IMR-90 (cell line): ENCODE measurements around the gene INPP5F. TPM values are rescaled to one million over a fixed set of nuclear protein-coding genes. Genes with fewer than 3 reads are reported as not detected.

Experiments used
- ATAC-seq: fragments of 200-7000 bp; cut with Tn5 transposase; 2 replicates; pipeline ENCODE4 v1.9.1; 2020; ENCODE audit warnings: low read depth, mild to moderate bottlenecking, moderate library complexity
- BruUV-seq: library from RNA; stranded (reverse); fragments of 400-500 nt; replicated peaks from 2 replicates; lab custom pipeline; 2021; lab: Mats Ljungman, UMichigan
- CTCF ChIA-PET: fragments of 300-600 bp; formaldehyde crosslinking; extraction: SDS; loops from one replicate; lab custom pipeline; 2021; ENCODE audit warnings: antibody characterized with exemption; lab: Yijun Ruan, JAX
- POLR2A ChIA-PET: fragments of 300-600 bp; sonication (Branson Sonifier 250); formaldehyde crosslinking; loops from one replicate; lab custom pipeline; 2022; ENCODE audit warnings: antibody characterized with exemption; ENCODE audit not compliant: unreplicated experiment; lab: Charles Lee
- DNase-seq: peaks from one replicate; pipeline ENCODE4 v3.0.0; 2013
- H2AFZ ChIP-seq: replicated peaks from 2 replicates; pipeline ENCODE3; 2013; ENCODE audit warnings: low read length, mild to moderate bottlenecking; ENCODE audit not compliant: poor library complexity
- H2AK5ac ChIP-seq: 2 replicates; pipeline ENCODE4 v1.6.1; 2013; ENCODE audit warnings: low read depth, low read length, inconsistent platforms
- H2AK9ac ChIP-seq: replicated peaks from 2 replicates; pipeline ENCODE3; 2013; ENCODE audit warnings: mild to moderate bottlenecking, low read depth, low read length, moderate library complexity; ENCODE audit not compliant: poor library complexity
- H2BK120ac ChIP-seq: 2 replicates; pipeline ENCODE4 v1.6.1; 2013; ENCODE audit warnings: low read depth, low read length, inconsistent platforms
- H2BK15ac ChIP-seq: 3 replicates; pipeline ENCODE4 v1.6.1; 2013; ENCODE audit warnings: low read depth, low read length, inconsistent platforms
- H2BK20ac ChIP-seq: 2 replicates; pipeline ENCODE4 v1.6.1; 2013; ENCODE audit warnings: low read depth, mild to moderate bottlenecking, inconsistent platforms, low read length, moderate library complexity
- H2BK5ac ChIP-seq: 2 replicates; pipeline ENCODE4 v1.6.1; 2013; ENCODE audit warnings: mild to moderate bottlenecking, low read depth, low read length, inconsistent platforms; ENCODE audit not compliant: poor library complexity, severe bottlenecking
- H3K14ac ChIP-seq: replicated peaks from 2 replicates; pipeline ENCODE4 v1.6.1; 2013; ENCODE audit warnings: low read depth, low read length, inconsistent platforms
- H3K18ac ChIP-seq: 2 replicates; pipeline ENCODE4 v1.6.1; 2013; ENCODE audit warnings: low read depth, low read length, control low read depth
- H3K23ac ChIP-seq: 2 replicates; pipeline ENCODE4 v1.6.1; 2013; ENCODE audit warnings: low read depth, low read length, inconsistent platforms
- H3K27ac ChIP-seq: 2 replicates; pipeline ENCODE4 v1.5.1; 2013; ENCODE audit warnings: mild to moderate bottlenecking, control low read depth, low read length; ENCODE audit not compliant: insufficient read depth
- H3K27me3 ChIP-seq: 2 replicates; pipeline ENCODE4 v1.6.1; 2013; ENCODE audit warnings: low read length; ENCODE audit not compliant: control insufficient read depth, insufficient read depth
- H3K36me3 ChIP-seq: 2 replicates; pipeline ENCODE4 v1.6.1; 2013; ENCODE audit warnings: low read length, mixed read lengths; ENCODE audit not compliant: control insufficient read depth, insufficient read depth
- H3K4ac ChIP-seq: 2 replicates; pipeline ENCODE4 v1.6.1; 2013; ENCODE audit warnings: low read depth, low read length, inconsistent platforms
- H3K4me1 ChIP-seq: 2 replicates; pipeline ENCODE4 v1.6.1; 2013; ENCODE audit warnings: low read length, mixed read lengths; ENCODE audit not compliant: control insufficient read depth, insufficient read depth
- H3K4me2 ChIP-seq: 2 replicates; pipeline ENCODE4 v1.6.1; 2013; ENCODE audit warnings: low read depth, mild to moderate bottlenecking, control low read depth, low read length, moderate library complexity
- H3K4me3 ChIP-seq: 2 replicates; pipeline ENCODE4 v1.5.1; 2013; ENCODE audit warnings: low read depth, mild to moderate bottlenecking, control low read depth, low read length, moderate library complexity; ENCODE audit not compliant: insufficient read depth
- H3K56ac ChIP-seq: 2 replicates; pipeline ENCODE4 v1.6.1; 2013; ENCODE audit warnings: low read length, inconsistent platforms; ENCODE audit not compliant: insufficient read depth; ENCODE audit errors: extremely low read depth
- H3K79me1 ChIP-seq, 2 experiments: 2 replicates each; pipeline ENCODE4 v1.6.1; 2013; ENCODE audit warnings: low read length in 2 of 2, inconsistent platforms in 1 of 2, low read depth in 1 of 2
- H3K9ac ChIP-seq: 2 replicates; pipeline ENCODE4 v1.6.1; 2013; ENCODE audit warnings: low read depth, low read length, control low read depth
- H3K9me1 ChIP-seq: 2 replicates; pipeline ENCODE4 v1.6.1; 2013; ENCODE audit warnings: low read length, inconsistent platforms; ENCODE audit not compliant: insufficient read depth
- H3K9me3 ChIP-seq: 2 replicates; pipeline ENCODE4 v1.6.1; 2013; ENCODE audit warnings: low read length; ENCODE audit not compliant: control insufficient read depth, insufficient read depth
- H4K20me1 ChIP-seq: 2 replicates; pipeline ENCODE4 v1.6.1; 2013; ENCODE audit warnings: low read length, inconsistent platforms; ENCODE audit not compliant: insufficient read depth
- H4K5ac ChIP-seq: 2 replicates; pipeline ENCODE4 v1.6.1; 2013; ENCODE audit warnings: mild to moderate bottlenecking, low read depth, low read length, control low read depth
- H4K8ac ChIP-seq, 2 experiments: 2 replicates each; pipeline ENCODE4 v1.6.1; 2013; ENCODE audit warnings: low read depth in 2 of 2, low read length in 2 of 2, control low read depth in 1 of 2, inconsistent platforms in 1 of 2
- H4K91ac ChIP-seq: 2 replicates; pipeline ENCODE4 v1.6.1; 2013; ENCODE audit warnings: low read depth, low read length, inconsistent platforms; ENCODE audit not compliant: insufficient read depth
- CEBPB ChIP-seq: IDR thresholded peaks from 2 replicates; pipeline ENCODE4 v1.6.1; 2012; ENCODE audit warnings: low read depth, low read length, improper control_type of control experiment
- CHD1 ChIP-seq: IDR thresholded peaks from 2 replicates; pipeline ENCODE4 v1.6.1; 2012; ENCODE audit warnings: low read depth, low read length, improper control_type of control experiment
- MAFK ChIP-seq: IDR thresholded peaks from 2 replicates; pipeline ENCODE4 v1.6.1; 2012; ENCODE audit warnings: low read depth, low read length, improper control_type of control experiment
- MAZ ChIP-seq: IDR thresholded peaks from 2 replicates; pipeline ENCODE4 v1.6.1; 2012; ENCODE audit warnings: low read depth, mild to moderate bottlenecking, low read length, improper control_type of control experiment, moderate library complexity, borderline replicate concordance
- NFE2L2 ChIP-seq: fragments of 150-350 bp; IDR thresholded peaks from 2 replicates; pipeline ENCODE4 v1.6.1; 2016; ENCODE audit warnings: low read depth, mild to moderate bottlenecking, low read length
- POLR2A ChIP-seq: IDR thresholded peaks from 2 replicates; pipeline ENCODE4 v1.6.1; 2012; ENCODE audit warnings: mild to moderate bottlenecking, low read depth, low read length
- RCOR1 ChIP-seq: IDR thresholded peaks from 2 replicates; pipeline ENCODE4 v1.6.1; 2012; ENCODE audit warnings: mild to moderate bottlenecking, low read length, improper control_type of control experiment; ENCODE audit not compliant: insufficient replicate concordance
- RFX5 ChIP-seq: IDR thresholded peaks from 2 replicates; pipeline ENCODE4 v1.8.0; 2012; ENCODE audit warnings: low read depth, mild to moderate bottlenecking, low read length, moderate library complexity
- WGBS, 2 experiments: methylation state at CpG; one replicate each; pipeline versions ENCODE4 v1.1.5 to v1.1.7; 2013; ENCODE audit warnings: missing lambda C conversion rate in 2 of 2; ENCODE audit not compliant: insufficient read length in 1 of 2; ENCODE audit errors: extremely low coverage in 2 of 2; 5-methylcytosine and 5-hydroxymethylcytosine counted together
- dilution Hi-C: fragments of 300-500 bp; cut with HindIII; formaldehyde crosslinking; loops from one replicate; pipeline ENCODE4 v1.14.3; 2018; ENCODE audit warnings: low sequenced_read_pairs; ENCODE audit not compliant: unreplicated experiment
- in situ Hi-C: fragments of 300-500 bp; cut with MboI; formaldehyde crosslinking; loops from 3 replicates; pipeline ENCODE4 v1.14.3; 2019; ENCODE audit warnings: low sequenced_read_pairs, inconsistent platforms, mixed read lengths
- intact Hi-C: fragments of 100-400 bp; cut with micrococcal nuclease; formaldehyde crosslinking; loops from 2 replicates; pipeline ENCODE4 v1.10.0; 2022
- polyA plus RNA-seq, 3 experiments: library from polyadenylated mRNA; depleted of rRNA; stranded (reverse); fragments of >200 nt; gene quantifications; 2 replicates each; pipeline ENCODE4 v1.2.3, GENCODE V29; 2012; ENCODE audit warnings: low replicate concordance in 1 of 3
- total RNA-seq: library from RNA; depleted of rRNA; stranded (reverse); fragments of >200 nt; gene quantifications from 2 replicates; pipeline ENCODE4 v1.2.3, GENCODE V29; 2012
- TF ChIP-seq, protein P1 (sequence below): conservative IDR thresholded peaks from 2 replicates; pipeline ENCODE4 v1.5.1; 2012; ENCODE audit warnings: mild to moderate bottlenecking, low read depth, low read length, improper control_type of control experiment
- TF ChIP-seq, protein P2 (sequence below): fragments of 150-350 bp; IDR thresholded peaks from 2 replicates; pipeline ENCODE4 v1.6.1; 2017; ENCODE audit warnings: mild to moderate bottlenecking, antibody characterized with exemption, low read length, low read depth
- TF ChIP-seq, protein P3 (sequence below): fragments of 150-350 bp; IDR thresholded peaks from 2 replicates; pipeline ENCODE4 v1.6.1; 2016; ENCODE audit warnings: low read depth, mild to moderate bottlenecking, low read length, moderate library complexity, borderline replicate concordance

INPP5F gene
- total and polyA plus RNA-seq, 2 of the 4 experiments (the other 2 are of a cell fraction), result 19.0 to 29.6 TPM

- H2AK9ac ChIP-seq, result no peak overlapping the region
- no peak for DNase-seq
- no peaks in the 10 kb centered on the region for H4K20me1 ChIP-seq
- WGBS, 2 experiments, result no CpG with 5 or more reads among the region's 5 CpGs
- ATAC-seq, result no peak
- no TSS peak for BruUV-seq
- TF ChIP-seq, protein P1, sequence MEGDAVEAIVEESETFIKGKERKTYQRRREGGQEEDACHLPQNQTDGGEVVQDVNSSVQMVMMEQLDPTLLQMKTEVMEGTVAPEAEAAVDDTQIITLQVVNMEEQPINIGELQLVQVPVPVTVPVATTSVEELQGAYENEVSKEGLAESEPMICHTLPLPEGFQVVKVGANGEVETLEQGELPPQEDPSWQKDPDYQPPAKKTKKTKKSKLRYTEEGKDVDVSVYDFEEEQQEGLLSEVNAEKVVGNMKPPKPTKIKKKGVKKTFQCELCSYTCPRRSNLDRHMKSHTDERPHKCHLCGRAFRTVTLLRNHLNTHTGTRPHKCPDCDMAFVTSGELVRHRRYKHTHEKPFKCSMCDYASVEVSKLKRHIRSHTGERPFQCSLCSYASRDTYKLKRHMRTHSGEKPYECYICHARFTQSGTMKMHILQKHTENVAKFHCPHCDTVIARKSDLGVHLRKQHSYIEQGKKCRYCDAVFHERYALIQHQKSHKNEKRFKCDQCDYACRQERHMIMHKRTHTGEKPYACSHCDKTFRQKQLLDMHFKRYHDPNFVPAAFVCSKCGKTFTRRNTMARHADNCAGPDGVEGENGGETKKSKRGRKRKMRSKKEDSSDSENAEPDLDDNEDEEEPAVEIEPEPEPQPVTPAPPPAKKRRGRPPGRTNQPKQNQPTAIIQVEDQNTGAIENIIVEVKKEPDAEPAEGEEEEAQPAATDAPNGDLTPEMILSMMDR, result no peak
- TF ChIP-seq RCOR1, result no peak
- TF ChIP-seq, protein P2, sequence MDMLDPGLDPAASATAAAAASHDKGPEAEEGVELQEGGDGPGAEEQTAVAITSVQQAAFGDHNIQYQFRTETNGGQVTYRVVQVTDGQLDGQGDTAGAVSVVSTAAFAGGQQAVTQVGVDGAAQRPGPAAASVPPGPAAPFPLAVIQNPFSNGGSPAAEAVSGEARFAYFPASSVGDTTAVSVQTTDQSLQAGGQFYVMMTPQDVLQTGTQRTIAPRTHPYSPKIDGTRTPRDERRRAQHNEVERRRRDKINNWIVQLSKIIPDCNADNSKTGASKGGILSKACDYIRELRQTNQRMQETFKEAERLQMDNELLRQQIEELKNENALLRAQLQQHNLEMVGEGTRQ, result no peak
- TF ChIP-seq MAFK, result no peak
- TF ChIP-seq RFX5, result no peak
- TF ChIP-seq, protein P3, sequence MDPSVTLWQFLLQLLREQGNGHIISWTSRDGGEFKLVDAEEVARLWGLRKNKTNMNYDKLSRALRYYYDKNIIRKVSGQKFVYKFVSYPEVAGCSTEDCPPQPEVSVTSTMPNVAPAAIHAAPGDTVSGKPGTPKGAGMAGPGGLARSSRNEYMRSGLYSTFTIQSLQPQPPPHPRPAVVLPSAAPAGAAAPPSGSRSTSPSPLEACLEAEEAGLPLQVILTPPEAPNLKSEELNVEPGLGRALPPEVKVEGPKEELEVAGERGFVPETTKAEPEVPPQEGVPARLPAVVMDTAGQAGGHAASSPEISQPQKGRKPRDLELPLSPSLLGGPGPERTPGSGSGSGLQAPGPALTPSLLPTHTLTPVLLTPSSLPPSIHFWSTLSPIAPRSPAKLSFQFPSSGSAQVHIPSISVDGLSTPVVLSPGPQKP, result no peak
- TF ChIP-seq NFE2L2, result no peak
- no peak for TF ChIP-seq CEBPB
- no peak for TF ChIP-seq MAZ
- TF ChIP-seq POLR2A, result no peak
- TF ChIP-seq CHD1, result no peak
- H3K36me3 ChIP-seq, result no peaks in the 10 kb centered on the region
- no peak overlapping the region for H3K4me3 ChIP-seq
- H3K27ac ChIP-seq, result no peak overlapping the region
- no peaks in the 10 kb centered on the region for H3K9me3 ChIP-seq
- H3K56ac ChIP-seq, result no peak overlapping the region
- no peak overlapping the region for H3K4me2 ChIP-seq
- H2BK15ac ChIP-seq, result no peak overlapping the region
- H2BK120ac ChIP-seq, result no peak overlapping the region
- no peak overlapping the region for H4K91ac ChIP-seq
- H3K4me1 ChIP-seq, result peaks cover 5% of the 10 kb centered on the region
- no peak overlapping the region for H2AFZ ChIP-seq
- no peak overlapping the region for H2BK20ac ChIP-seq
- H3K23ac ChIP-seq, result no peak overlapping the region
- POLR2A ChIA-PET, result no interaction called here
- no peak overlapping the region for H2AK5ac ChIP-seq
- dilution Hi-C loops, result no loop called here
- CTCF ChIA-PET, result no interaction called here
- H3K14ac ChIP-seq, result no peak overlapping the region
- no peak overlapping the region for H4K5ac ChIP-seq
- H3K4ac ChIP-seq, result no peak overlapping the region
- intact Hi-C loops, result loop anchor here (10.0 kb wide), 1 partner anchor 981 kb away; no protein-coding TSS in a partner anchor
- H3K9ac ChIP-seq, result no peak overlapping the region
- H3K79me1 ChIP-seq, result peaks cover 5 to 17% of the 10 kb centered on the region in 2 experiments; a peak in 2 of 4 replicates
- H4K8ac ChIP-seq, result no peak overlapping the region
- H3K9me1 ChIP-seq, result peaks cover 6% of the 10 kb centered on the region
- no peak overlapping the region for H3K18ac ChIP-seq
- in situ Hi-C loops, result loop anchor here (5.0 kb wide), 1 partner anchor 98 kb away; no protein-coding TSS in a partner anchor
- no peaks in the 10 kb centered on the region for H3K27me3 ChIP-seq
- no peak overlapping the region for H2BK5ac ChIP-seq
Observed at GRCh38 chr10:119754085-119754484, 28.2 kb downstream of the INPP5F start.
